HL-60 (cell line): ENCODE results near the gene SNX25.

Experiments used
- DNase-seq, 2 experiments: peaks; one replicate each; pipeline ENCODE4 v3.0.0-alpha.2; 2010 to 2020; ENCODE audit warnings: low read depth in 1 of 2, low spot score in 1 of 2
- H3K27ac ChIP-seq: fragments of 250-450 bp; sonication (Bioruptor Pico); replicated peaks from 2 replicates; pipeline ENCODE4 v1.5.1; 2020; ENCODE audit warnings: mild to moderate bottlenecking, moderate library complexity
- H3K27me3 ChIP-seq: fragments of 250-450 bp; sonication (Bioruptor Pico); 2 replicates; pipeline ENCODE4 v1.5.1; 2021; ENCODE audit warnings: mild to moderate bottlenecking, moderate library complexity; ENCODE audit not compliant: insufficient read depth, poor library complexity, severe bottlenecking
- H3K4me3 ChIP-seq: replicated peaks from 2 replicates; pipeline ENCODE4 v1.5.1; 2011; ENCODE audit warnings: mild to moderate bottlenecking, control low read depth, low read length; ENCODE audit not compliant: insufficient read depth
- GABPA ChIP-seq: IDR thresholded peaks from 2 replicates; pipeline ENCODE4 v1.6.1; 2012; ENCODE audit warnings: low read depth
- POLR2AphosphoS5 ChIP-seq: IDR thresholded peaks from 2 replicates; pipeline ENCODE4 v1.6.1; 2012; ENCODE audit warnings: low read depth
- REST ChIP-seq: IDR thresholded peaks from 2 replicates; pipeline ENCODE4 v1.6.1; 2012; ENCODE audit warnings: low read depth; ENCODE audit not compliant: insufficient replicate concordance
- SPI1 ChIP-seq: IDR thresholded peaks from 2 replicates; pipeline ENCODE4 v1.6.1; 2012; ENCODE audit warnings: low read depth, mild to moderate bottlenecking, borderline replicate concordance
- TF ChIP-seq, protein P1 (sequence below): IDR thresholded peaks from one replicate; pipeline ENCODE4 v1.5.1; 2011; ENCODE audit warnings: low read length, control low read depth, inconsistent platforms; ENCODE audit not compliant: insufficient read depth

SNX25 gene

GRCh38 chr4:185183622-185184281 is 25.6 kb upstream of the SNX25 start:
- H3K4me3 ChIP-seq: no peak overlapping the region
- H3K27ac ChIP-seq: no peak overlapping the region
- peak; percentile 60 to 76 for DNase-seq
- no peaks in the 10 kb centered on the region for H3K27me3 ChIP-seq
- no peak for TF ChIP-seq SPI1
- TF ChIP-seq, protein P1, sequence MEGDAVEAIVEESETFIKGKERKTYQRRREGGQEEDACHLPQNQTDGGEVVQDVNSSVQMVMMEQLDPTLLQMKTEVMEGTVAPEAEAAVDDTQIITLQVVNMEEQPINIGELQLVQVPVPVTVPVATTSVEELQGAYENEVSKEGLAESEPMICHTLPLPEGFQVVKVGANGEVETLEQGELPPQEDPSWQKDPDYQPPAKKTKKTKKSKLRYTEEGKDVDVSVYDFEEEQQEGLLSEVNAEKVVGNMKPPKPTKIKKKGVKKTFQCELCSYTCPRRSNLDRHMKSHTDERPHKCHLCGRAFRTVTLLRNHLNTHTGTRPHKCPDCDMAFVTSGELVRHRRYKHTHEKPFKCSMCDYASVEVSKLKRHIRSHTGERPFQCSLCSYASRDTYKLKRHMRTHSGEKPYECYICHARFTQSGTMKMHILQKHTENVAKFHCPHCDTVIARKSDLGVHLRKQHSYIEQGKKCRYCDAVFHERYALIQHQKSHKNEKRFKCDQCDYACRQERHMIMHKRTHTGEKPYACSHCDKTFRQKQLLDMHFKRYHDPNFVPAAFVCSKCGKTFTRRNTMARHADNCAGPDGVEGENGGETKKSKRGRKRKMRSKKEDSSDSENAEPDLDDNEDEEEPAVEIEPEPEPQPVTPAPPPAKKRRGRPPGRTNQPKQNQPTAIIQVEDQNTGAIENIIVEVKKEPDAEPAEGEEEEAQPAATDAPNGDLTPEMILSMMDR: peak; percentile 73

DNA sequence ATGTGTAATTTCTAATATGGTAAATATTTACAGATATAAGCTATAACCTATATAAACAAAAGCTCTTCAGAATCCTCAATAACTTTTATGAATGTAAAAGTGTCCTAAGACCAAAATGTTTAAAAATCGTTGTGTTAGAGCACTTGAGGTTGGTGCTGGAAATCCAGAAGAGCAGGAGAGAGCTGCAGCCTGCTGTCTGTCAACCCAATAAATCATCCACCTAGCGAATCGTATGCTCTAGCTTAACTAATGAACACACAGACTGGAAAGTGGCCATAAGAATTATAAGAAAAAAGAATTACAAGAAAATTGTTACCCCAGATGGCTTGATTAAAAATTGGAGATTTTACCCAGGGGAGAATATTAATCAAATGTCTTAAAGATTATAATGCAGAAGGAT is 22.6 kb upstream of the SNX25 start:
- Histone ChIP-seq H3K4me3 (no peak overlapping the region), H3K27ac (no peak overlapping the region), H3K27me3 (no peaks in the 10 kb centered on the region)
- no peak for DNase-seq
- TF ChIP-seq SPI1 (no peak), POLR2AphosphoS5 (no peak), GABPA (no peak)

- TF ChIP-seq, protein P1: no peak
- TF ChIP-seq POLR2AphosphoS5 (no peak), GABPA (no peak), REST (no peak), SPI1 (no peak)
- Histone ChIP-seq H3K27ac (no peak overlapping the region), H3K27me3 (no peaks in the 10 kb centered on the region), H3K4me3 (no peak overlapping the region)
- no peak for DNase-seq
Measured at GRCh38 chr4:185189606-185190305, 19.6 kb upstream of the SNX25 start.

DNA sequence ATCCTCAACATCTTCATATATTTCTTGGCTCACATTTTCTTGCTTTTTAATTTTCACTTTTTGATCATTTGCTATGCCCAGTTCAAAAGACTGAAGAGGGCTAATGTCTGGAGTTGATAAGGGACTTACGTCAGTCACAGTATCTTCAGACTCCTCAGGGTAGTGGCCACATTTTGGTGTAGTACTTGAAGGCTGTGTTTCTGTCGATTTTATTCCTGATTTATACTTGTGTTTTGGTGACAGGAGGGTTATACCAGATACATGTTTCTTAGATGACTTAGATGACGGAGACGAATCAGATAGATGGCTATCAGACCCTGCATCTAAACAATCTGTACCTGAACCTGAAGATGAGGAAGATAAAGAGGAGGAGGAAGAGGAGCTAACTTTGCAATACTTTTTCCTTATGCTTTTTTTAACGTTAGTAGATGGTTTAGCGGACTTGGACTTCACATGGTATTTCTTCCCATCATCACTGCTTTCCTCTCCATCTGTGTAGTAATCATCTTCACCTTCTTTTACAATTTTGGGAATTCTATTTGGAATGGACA is 19.0 kb upstream of the SNX25 start:
- no peak for DNase-seq
- H3K27me3 ChIP-seq: no peaks in the 10 kb centered on the region
- no peak overlapping the region for H3K4me3 ChIP-seq
- H3K27ac ChIP-seq: no peak overlapping the region
- TF ChIP-seq, protein P1: no peak
- no peak for TF ChIP-seq REST
- no peak for TF ChIP-seq POLR2AphosphoS5
- TF ChIP-seq GABPA: no peak
- no peak for TF ChIP-seq SPI1
